ENCODE measurements around the gene IGF1R.

The IGF1R gene

GRCh38 chr15:98728811-98729160, 80.4 kb downstream of the IGF1R start:
- Histone ChIP-seq H3K36me3 (no peaks in the 10 kb centered on the region), H3K9me3 (no peaks in the 10 kb centered on the region), H3K4me3 (ENCODE audit: low read depth in 1 of 2, low read length in 1 of 2) (no peak overlapping the region), H3K27ac (no peak overlapping the region), H3K27me3 (no peaks in the 10 kb centered on the region), H3K4me1 (ENCODE audit: control insufficient read depth in 1 of 2, insufficient read depth in 1 of 2, low read depth in 1 of 2, low read length in 1 of 2) (peaks cover 0 to 6% of the 10 kb centered on the region in 2 experiments)
- TF ChIP-seq CTCF (IDR thresholded peaks at IDR 0.05): no peak

- no peaks in the 10 kb centered on the region for H3K36me3 ChIP-seq
- no peak overlapping the region for H3K27ac ChIP-seq
- no peak overlapping the region for H3K4me3 ChIP-seq (ENCODE audit: low read depth in 1 of 2, low read length in 1 of 2)
- no peaks in the 10 kb centered on the region for H3K9me3 ChIP-seq
- H3K4me1 ChIP-seq (ENCODE audit: control insufficient read depth in 1 of 2, insufficient read depth in 1 of 2, low read depth in 1 of 2, low read length in 1 of 2): peaks cover 8 to 13% of the 10 kb centered on the region in 2 experiments
- no peak for TF ChIP-seq CTCF (IDR thresholded peaks at IDR 0.05)
- no peaks in the 10 kb centered on the region for H3K27me3 ChIP-seq
Measured at GRCh38 chr15:98729446-98730042, 81.2 kb downstream of the IGF1R start.

GRCh38 chr15:98730860-98731711, 82.7 kb downstream of the IGF1R start:
- Histone ChIP-seq H3K4me3 (ENCODE audit: low read depth in 1 of 2, low read length in 1 of 2) (no peak overlapping the region), H3K4me1 (ENCODE audit: control insufficient read depth in 1 of 2, insufficient read depth in 1 of 2, low read depth in 1 of 2, low read length in 1 of 2) (peaks cover 22 to 29% of the 10 kb centered on the region in 2 experiments), H3K27ac (no peak overlapping the region), H3K27me3 (no peaks in the 10 kb centered on the region), H3K9me3 (no peaks in the 10 kb centered on the region), H3K36me3 (no peaks in the 10 kb centered on the region)
- no peak for TF ChIP-seq CTCF (IDR thresholded peaks at IDR 0.05)

GRCh38 chr15:98731712-98732450, 83.5 kb downstream of the IGF1R start:
- Histone ChIP-seq H3K27me3 (no peaks in the 10 kb centered on the region), H3K4me3 (ENCODE audit: low read depth in 1 of 2, low read length in 1 of 2) (no peak overlapping the region), H3K4me1 (ENCODE audit: control insufficient read depth in 1 of 2, insufficient read depth in 1 of 2, low read depth in 1 of 2, low read length in 1 of 2) (peaks cover 22 to 31% of the 10 kb centered on the region in 2 experiments), H3K36me3 (no peaks in the 10 kb centered on the region), H3K27ac (no peak overlapping the region), H3K9me3 (no peaks in the 10 kb centered on the region)
- TF ChIP-seq CTCF (IDR thresholded peaks at IDR 0.05): no peak

GRCh38 chr15:98733098-98733497, 84.8 kb downstream of the IGF1R start:
- Histone ChIP-seq H3K9me3 (no peaks in the 10 kb centered on the region), H3K27ac (no peak overlapping the region), H3K36me3 (no peaks in the 10 kb centered on the region), H3K27me3 (no peaks in the 10 kb centered on the region), H3K4me3 (ENCODE audit: low read depth in 1 of 2, low read length in 1 of 2) (no peak overlapping the region), H3K4me1 (ENCODE audit: control insufficient read depth in 1 of 2, insufficient read depth in 1 of 2, low read depth in 1 of 2, low read length in 1 of 2) (peaks cover 22 to 32% of the 10 kb centered on the region in 2 experiments)
- no peak for TF ChIP-seq CTCF (IDR thresholded peaks at IDR 0.05)

All from neutrophil (primary cell).